SK-N-MC (cell line): ENCODE measurements around the gene GPR42.
A peak's percentile ranks its signal among the peaks of the same experiment; 100 is the strongest.
"Not testable (repeated sequence)": the region's sequence is repeated elsewhere in the genome, so short reads cannot be mapped to it uniquely, and the experiment has no call there.

Experiments used
- DNase-seq: peaks from one replicate; pipeline ENCODE4 v3.0.0-alpha.2; 2011; ENCODE audit warnings: low read depth, low spot score
- H3K27ac ChIP-seq: fragments of 200-600 bp; sonication (generic); 2 replicates; pipeline ENCODE4 v1.5.1; 2016; ENCODE audit warnings: mixed run types
- H3K36me3 ChIP-seq: fragments of 200-600 bp; sonication (generic); 2 replicates; pipeline ENCODE4 v1.6.1; 2017; ENCODE audit warnings: antibody characterized with exemption, low read length, mixed read lengths; ENCODE audit not compliant: insufficient read depth
- H3K4me3 ChIP-seq: fragments of 200-600 bp; sonication (generic); 2 replicates; pipeline ENCODE4 v1.5.1; 2016
- H3K9ac ChIP-seq: fragments of 200-600 bp; sonication (generic); 2 replicates; pipeline ENCODE4 v1.8.0; 2017; ENCODE audit warnings: mixed run types, mixed read lengths; ENCODE audit not compliant: insufficient read length
- H3K9me3 ChIP-seq: fragments of 200-600 bp; sonication (generic); 2 replicates; pipeline ENCODE4 v1.6.1; 2017; ENCODE audit warnings: low read depth, mild to moderate bottlenecking, antibody characterized with exemption, low read length, moderate library complexity, mixed read lengths
- EZH2 ChIP-seq: fragments of 200-600 bp; sonication (generic); IDR thresholded peaks from one replicate; pipeline ENCODE4 v1.6.1; 2017; ENCODE audit warnings: antibody characterized with exemption
- FOXP2 ChIP-seq: optimal IDR thresholded peaks from 2 replicates; pipeline ENCODE3; 2011; ENCODE audit warnings: mild to moderate bottlenecking, moderate library complexity; ENCODE audit not compliant: insufficient read depth; ENCODE audit errors: extremely low read length, control extremely low read depth
- POLR2AphosphoS5 ChIP-seq: IDR thresholded peaks from 2 replicates; pipeline ENCODE4 v1.6.1; 2012; ENCODE audit warnings: mild to moderate bottlenecking, low read depth, low read length, borderline replicate concordance

The GPR42 gene

DNA sequence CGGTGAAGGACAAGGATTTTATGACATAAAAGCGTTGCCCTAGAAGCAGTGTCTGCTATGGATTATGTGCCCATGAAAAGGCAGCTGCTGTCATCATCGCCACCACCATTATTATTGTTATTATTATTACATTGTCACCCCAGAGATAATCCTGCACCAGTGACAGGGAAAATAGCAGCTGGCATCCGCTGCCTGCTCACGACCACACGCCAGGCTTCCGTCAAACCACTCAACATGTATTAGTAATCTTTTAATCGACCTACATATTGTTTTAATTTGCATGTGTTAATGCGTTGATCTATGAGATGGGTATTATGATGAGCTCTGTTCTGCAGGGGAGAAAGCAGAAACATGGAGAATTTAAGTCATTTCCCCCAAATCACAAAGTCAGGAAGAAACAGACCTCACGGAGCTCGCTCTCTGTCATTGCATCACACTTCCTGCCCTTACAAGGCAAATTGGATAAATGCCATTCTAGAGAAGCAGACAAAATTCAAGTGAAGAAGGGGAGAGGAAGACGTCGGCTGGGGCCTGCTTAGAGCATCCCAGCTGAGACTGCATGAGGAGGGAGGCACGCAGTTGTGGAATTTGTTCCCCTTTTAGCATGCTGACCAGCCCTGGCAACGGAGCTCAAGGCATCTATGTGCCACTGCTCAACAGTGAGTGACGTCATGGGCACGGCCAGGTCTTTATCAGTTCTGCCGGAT, 12.8 kb upstream of the GPR42 start, which contains the start of gene FFAR3:
FFAR3 (plus strand) TSS at position 594 of the 707 bp plus-strand sequence. CDS start 431 bp downstream, outside the sequence.
- no peaks in the 10 kb centered on the region for H3K36me3 ChIP-seq
- 0 out of 2 replicates have a peak within 1 kb of the TSS, but pooled peaks have one; percentile 11 for H3K4me3 ChIP-seq
- no peaks in the 10 kb centered on the region for H3K9me3 ChIP-seq
- no peak within 1 kb of the TSS for H3K9ac ChIP-seq
- TF ChIP-seq EZH2 (no peak), FOXP2 (no peak), POLR2AphosphoS5 (no peak)
- no peak for DNase-seq
- no peak within 1 kb of the TSS for H3K27ac ChIP-seq

DNA sequence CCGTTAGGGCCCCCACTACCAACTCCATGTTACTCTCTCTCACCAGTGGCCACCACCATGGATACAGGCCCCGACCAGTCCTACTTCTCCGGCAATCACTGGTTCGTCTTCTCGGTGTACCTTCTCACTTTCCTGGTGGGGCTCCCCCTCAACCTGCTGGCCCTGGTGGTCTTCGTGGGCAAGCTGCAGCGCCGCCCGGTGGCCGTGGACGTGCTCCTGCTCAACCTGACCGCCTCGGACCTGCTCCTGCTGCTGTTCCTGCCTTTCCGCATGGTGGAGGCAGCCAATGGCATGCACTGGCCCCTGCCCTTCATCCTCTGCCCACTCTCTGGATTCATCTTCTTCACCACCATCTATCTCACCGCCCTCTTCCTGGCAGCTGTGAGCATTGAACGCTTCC, 12.0 kb upstream of the GPR42 start:
- H3K4me3 ChIP-seq, H3K9me3 ChIP-seq, DNase-seq, H3K36me3 ChIP-seq, H3K9ac ChIP-seq, H3K27ac ChIP-seq: not testable (repeated sequence)

DNA sequence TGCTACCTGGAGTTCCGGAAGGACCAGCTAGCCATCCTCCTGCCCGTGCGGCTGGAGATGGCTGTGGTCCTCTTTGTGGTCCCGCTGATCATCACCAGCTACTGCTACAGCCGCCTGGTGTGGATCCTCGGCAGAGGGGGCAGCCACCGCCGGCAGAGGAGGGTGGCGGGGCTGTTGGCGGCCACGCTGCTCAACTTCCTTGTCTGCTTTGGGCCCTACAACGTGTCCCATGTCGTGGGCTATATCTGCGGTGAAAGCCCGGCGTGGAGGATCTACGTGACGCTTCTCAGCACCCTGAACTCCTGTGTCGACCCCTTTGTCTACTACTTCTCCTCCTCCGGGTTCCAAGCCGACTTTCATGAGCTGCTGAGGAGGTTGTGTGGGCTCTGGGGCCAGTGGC, 11.5 kb upstream of the GPR42 start:
- not testable (repeated sequence) for H3K9me3 ChIP-seq, H3K27ac ChIP-seq, H3K9ac ChIP-seq, H3K4me3 ChIP-seq, H3K36me3 ChIP-seq, DNase-seq

DNA sequence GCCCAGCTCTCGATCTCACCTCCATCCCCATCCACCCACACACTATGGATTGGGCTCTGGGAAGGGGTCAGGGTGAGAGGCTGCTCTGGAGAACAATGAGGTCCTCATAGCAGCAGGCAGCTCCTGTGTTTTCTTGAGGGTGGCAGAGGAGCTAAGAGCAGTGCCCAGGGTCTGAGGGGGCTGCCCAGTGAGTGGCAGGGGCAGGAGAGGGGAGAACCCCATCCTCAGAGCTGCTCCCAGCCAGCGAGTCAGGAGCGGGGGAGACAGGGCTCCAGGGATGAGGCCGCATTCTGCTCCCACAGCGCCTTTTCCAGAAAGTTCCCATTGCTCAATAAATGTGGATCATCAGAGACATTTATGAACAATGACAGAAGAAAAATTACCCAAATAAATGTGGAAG, 10.8 kb upstream of the GPR42 start:
- not testable (repeated sequence) for H3K27ac ChIP-seq, H3K9me3 ChIP-seq, DNase-seq, H3K36me3 ChIP-seq, H3K9ac ChIP-seq, H3K4me3 ChIP-seq

DNA sequence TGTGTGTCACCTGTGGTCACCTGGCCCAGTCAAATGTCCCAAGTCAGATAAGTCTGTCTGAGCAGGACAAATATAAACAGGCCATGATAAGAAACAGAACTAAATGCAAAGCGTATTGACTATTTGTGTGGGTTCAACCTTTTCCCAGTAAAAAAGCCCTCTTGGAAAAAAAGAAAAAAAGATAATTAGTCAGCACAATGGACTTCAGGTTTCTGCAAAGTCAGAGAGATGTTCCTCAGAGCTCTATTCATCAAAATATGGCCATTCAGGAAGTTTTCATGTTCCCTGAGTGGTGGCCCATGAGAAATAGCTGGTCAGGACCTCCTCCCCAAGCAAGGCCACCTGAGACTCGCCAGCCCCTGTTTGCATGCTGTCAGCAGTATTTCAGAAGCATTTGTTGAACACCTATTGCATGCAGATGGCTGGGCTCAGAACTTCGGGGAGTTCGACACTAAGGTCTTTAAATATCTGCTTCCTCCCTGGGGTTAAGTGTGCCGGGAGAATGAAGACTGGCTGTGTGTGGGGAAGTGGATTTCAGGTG, 9.9 kb upstream of the GPR42 start:
- DNase-seq: no peak
- H3K9me3 ChIP-seq: no peaks in the 10 kb centered on the region
- no peak overlapping the region for H3K9ac ChIP-seq
- H3K27ac ChIP-seq: no peak overlapping the region
- no peaks in the 10 kb centered on the region for H3K36me3 ChIP-seq
- no peak overlapping the region for H3K4me3 ChIP-seq
- TF ChIP-seq FOXP2: no peak
- TF ChIP-seq POLR2AphosphoS5: no peak
- TF ChIP-seq EZH2: no peak

DNA sequence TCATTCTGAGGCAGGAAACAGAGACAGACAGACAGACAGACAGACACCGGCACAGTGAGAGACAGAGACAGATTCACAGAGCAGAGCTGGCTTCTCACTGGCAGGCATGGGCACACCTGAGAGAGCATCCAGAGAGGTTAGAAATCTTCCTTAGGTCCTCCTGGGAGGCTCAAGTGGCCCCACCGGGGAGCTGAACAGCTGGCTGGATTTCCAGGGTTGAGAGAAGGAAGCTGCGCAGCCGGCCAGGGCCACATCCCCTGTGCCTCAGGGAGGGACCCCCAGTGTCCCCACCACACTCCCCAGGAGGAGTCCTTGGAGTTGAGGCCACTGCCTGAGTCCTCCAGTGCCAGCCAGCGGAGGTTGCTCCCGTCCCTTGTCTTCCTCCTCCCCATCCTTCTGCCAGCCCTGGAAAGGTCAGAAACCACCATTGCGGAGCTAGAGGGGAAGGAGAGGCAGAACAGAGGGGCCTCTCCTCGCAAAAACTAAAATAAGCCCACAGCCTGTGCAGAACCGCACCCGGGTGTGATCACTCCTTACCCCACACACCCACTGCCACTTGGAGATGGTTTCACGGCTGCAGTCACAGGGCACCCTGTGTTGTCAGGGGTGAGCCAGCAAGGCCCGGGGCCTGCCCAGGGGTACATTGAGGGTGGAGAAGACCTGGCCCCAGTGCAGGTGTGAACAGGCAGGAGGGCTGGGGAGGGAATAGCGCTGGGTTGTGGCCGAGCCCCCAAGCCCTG, 8.4 kb upstream of the GPR42 start:
- Histone ChIP-seq H3K4me3 (no peak overlapping the region), H3K36me3 (no peaks in the 10 kb centered on the region), H3K9me3 (no peaks in the 10 kb centered on the region), H3K9ac (no peak overlapping the region), H3K27ac (no peak overlapping the region)
- no peak for TF ChIP-seq POLR2AphosphoS5
- no peak for TF ChIP-seq EZH2
- no peak for TF ChIP-seq FOXP2
- no peak for DNase-seq

DNA sequence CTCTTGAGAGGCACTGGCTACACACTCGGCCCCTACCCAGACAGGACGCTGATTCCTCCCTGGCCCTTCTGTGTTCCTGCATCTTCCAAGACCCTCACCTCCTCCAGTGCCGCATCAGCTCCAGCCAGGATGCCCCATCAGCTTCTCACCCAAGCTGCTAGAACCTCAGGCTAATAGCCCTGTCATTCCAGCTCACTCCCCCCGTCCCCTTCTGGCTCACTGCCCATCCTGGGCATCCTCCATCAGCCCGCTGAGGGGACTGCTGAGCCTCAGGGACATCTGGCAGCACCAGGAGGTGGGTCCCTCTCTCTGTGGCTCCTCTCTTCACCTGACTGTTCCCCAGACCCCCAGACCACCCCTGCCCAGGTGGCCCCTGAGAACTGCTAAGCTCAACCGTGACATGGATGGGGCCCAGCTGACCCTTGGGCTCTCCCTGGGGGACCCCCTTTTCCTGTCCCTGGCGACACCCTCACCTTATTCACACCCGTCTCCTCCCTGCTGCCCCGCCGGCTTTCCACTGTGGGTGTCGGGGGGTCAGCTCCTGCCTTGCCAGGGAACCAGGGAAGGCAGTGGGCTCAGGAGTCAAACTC, 7.8 kb upstream of the GPR42 start:
- Histone ChIP-seq H3K9me3 (no peaks in the 10 kb centered on the region), H3K4me3 (no peak overlapping the region), H3K27ac (no peak overlapping the region), H3K9ac (no peak overlapping the region), H3K36me3 (no peaks in the 10 kb centered on the region)
- TF ChIP-seq FOXP2 (no peak), POLR2AphosphoS5 (no peak), EZH2 (no peak)
- no peak for DNase-seq

DNA sequence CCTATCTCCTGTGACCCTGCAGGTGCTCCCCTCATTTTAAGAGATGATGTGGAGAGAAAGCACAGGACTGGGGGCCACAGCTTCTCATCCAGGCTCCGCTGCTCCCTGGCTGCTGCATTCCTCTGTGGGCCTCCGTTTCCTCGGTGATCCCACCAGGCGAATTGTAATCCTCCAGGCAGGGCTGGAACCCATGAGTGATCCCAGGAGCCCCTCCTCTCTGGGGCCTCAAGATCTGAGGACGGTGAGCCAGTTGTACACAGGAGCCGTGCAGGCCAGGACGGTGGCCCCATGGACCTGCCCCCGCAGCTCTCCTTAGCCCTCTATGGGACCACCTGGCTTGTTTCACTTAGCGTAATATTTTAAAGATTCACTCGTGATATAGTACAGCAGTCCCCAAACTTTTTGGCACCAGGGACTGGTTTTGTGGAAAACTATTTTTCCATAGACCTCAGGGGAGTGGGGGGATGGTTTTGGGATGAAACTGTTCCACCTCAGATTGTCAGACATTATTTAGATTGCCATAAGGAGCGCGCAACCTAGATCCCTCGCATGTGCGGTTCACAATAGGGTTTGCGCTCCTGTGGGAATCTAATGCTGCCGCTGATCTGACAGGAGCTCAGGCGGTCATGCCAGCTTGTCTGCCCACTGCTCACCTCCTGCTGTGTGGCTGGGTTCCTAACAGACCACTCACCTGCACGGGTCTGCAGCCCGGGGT, 7.0 kb upstream of the GPR42 start:
- no peaks in the 10 kb centered on the region for H3K36me3 ChIP-seq
- no peak overlapping the region for H3K9ac ChIP-seq
- TF ChIP-seq EZH2 (no peak), FOXP2 (no peak), POLR2AphosphoS5 (no peak)
- H3K9me3 ChIP-seq: no peaks in the 10 kb centered on the region
- H3K4me3 ChIP-seq: no peak overlapping the region
- no peak overlapping the region for H3K27ac ChIP-seq
- DNase-seq: no peak
